Loucy (cell line): ENCODE measurements around the gene TMEM119.

Source experiments
- H2AFZ ChIP-seq: fragments of 200-600 bp; sonication (generic); 2 replicates; pipeline ENCODE4 v1.6.0; 2016; ENCODE audit warnings: antibody characterized with exemption, mild to moderate bottlenecking, low read length, moderate library complexity
- H3F3A ChIP-seq: fragments of 200-600 bp; 2 replicates; pipeline ENCODE4 v1.6.0; 2016; ENCODE audit warnings: antibody characterized with exemption, low read depth, mild to moderate bottlenecking
- H3K27me3 ChIP-seq: fragments of 200-600 bp; sonication (generic); 2 replicates; pipeline ENCODE4 v1.6.1; 2014; ENCODE audit warnings: low read length, mild to moderate bottlenecking; ENCODE audit not compliant: insufficient read depth, poor library complexity, severe bottlenecking
- H3K36me3 ChIP-seq: fragments of 200-600 bp; sonication (generic); 2 replicates; pipeline ENCODE4 v1.6.1; 2016; ENCODE audit warnings: low read length; ENCODE audit not compliant: insufficient read depth
- H3K4me1 ChIP-seq: fragments of 200-600 bp; sonication (generic); 2 replicates; pipeline ENCODE4 v1.5.1; 2014; ENCODE audit warnings: low read length, mild to moderate bottlenecking; ENCODE audit not compliant: insufficient read depth, poor library complexity, severe bottlenecking
- H3K4me2 ChIP-seq: fragments of 200-600 bp; sonication (generic); 2 replicates; pipeline ENCODE4 v1.6.0; 2014; ENCODE audit warnings: antibody characterized with exemption, low read length, low read depth, mild to moderate bottlenecking; ENCODE audit not compliant: poor library complexity, severe bottlenecking
- H3K4me3 ChIP-seq: fragments of 200-600 bp; sonication (generic); 2 replicates; pipeline ENCODE4 v1.5.1; 2014; ENCODE audit warnings: low read length, mild to moderate bottlenecking, mixed read lengths; ENCODE audit not compliant: poor library complexity, severe bottlenecking
- H3K79me2 ChIP-seq: fragments of 200-600 bp; sonication (generic); 2 replicates; pipeline ENCODE4 v1.6.1; 2014; ENCODE audit warnings: low read length; ENCODE audit not compliant: insufficient read depth
- H3K9ac ChIP-seq: fragments of 200-600 bp; sonication (generic); 2 replicates; pipeline ENCODE4 v1.6.0; 2014; ENCODE audit warnings: mild to moderate bottlenecking, low read depth, low read length, moderate library complexity; ENCODE audit not compliant: poor library complexity, severe bottlenecking
- H3K9me2 ChIP-seq: fragments of 200-600 bp; sonication (generic); replicated peaks from 2 replicates; pipeline ENCODE4 v1.6.1; 2016; ENCODE audit warnings: low read depth, low read length, mixed read lengths
- H3K9me3 ChIP-seq: fragments of 200-600 bp; sonication (generic); 2 replicates; pipeline ENCODE4 v1.6.1; 2014; ENCODE audit warnings: mild to moderate bottlenecking, antibody characterized with exemption, low read length, low read depth; ENCODE audit not compliant: insufficient read depth
- H4K20me1 ChIP-seq: fragments of 200-600 bp; sonication (generic); 2 replicates; pipeline ENCODE4 v1.6.0; 2014; ENCODE audit warnings: antibody characterized with exemption, low read length, mild to moderate bottlenecking; ENCODE audit not compliant: insufficient read depth, poor library complexity, severe bottlenecking
- EZH2phosphoT487 ChIP-seq: fragments of 200-600 bp; IDR thresholded peaks from 2 replicates; pipeline ENCODE4 v1.6.1; 2018; ENCODE audit warnings: antibody characterized with exemption, mild to moderate bottlenecking, moderate library complexity, borderline replicate concordance
- TF ChIP-seq, protein P1 (sequence below): fragments of 200-600 bp; sonication (generic); conservative IDR thresholded peaks from 2 replicates; pipeline ENCODE4 v1.5.1; 2014; ENCODE audit warnings: mild to moderate bottlenecking, antibody characterized with exemption, low read length

Gene TMEM119

DNA sequence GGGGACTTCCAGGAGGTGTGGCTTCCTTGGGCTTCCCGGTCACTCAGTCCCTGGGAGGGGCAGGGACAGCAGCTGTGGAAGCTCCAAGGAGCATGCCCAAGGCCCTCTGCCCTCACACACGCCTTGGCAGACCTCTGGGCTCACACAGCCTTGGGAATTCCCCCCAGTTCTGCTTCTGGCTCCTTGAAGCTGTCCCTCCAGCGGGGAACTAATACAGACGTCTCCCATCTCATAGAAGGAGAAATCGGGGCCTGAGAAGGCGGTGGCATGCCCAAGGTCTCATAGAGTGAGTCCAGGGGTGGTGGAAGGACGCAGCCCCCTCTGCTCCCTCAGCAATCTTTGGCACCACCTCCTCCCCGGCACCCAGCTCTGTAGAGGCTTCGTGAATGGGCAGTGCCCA is 15.7 kb upstream of the TMEM119 start:
- peaks cover 22% of the 10 kb centered on the region for H3K4me1 ChIP-seq
- TF ChIP-seq, protein P1, sequence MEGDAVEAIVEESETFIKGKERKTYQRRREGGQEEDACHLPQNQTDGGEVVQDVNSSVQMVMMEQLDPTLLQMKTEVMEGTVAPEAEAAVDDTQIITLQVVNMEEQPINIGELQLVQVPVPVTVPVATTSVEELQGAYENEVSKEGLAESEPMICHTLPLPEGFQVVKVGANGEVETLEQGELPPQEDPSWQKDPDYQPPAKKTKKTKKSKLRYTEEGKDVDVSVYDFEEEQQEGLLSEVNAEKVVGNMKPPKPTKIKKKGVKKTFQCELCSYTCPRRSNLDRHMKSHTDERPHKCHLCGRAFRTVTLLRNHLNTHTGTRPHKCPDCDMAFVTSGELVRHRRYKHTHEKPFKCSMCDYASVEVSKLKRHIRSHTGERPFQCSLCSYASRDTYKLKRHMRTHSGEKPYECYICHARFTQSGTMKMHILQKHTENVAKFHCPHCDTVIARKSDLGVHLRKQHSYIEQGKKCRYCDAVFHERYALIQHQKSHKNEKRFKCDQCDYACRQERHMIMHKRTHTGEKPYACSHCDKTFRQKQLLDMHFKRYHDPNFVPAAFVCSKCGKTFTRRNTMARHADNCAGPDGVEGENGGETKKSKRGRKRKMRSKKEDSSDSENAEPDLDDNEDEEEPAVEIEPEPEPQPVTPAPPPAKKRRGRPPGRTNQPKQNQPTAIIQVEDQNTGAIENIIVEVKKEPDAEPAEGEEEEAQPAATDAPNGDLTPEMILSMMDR = no peak
- no peak for TF ChIP-seq EZH2phosphoT487
- H3K9me2 ChIP-seq = no peaks in the 10 kb centered on the region
- no peaks in the 10 kb centered on the region for H3K9me3 ChIP-seq
- H3K9ac ChIP-seq = no peak overlapping the region
- H4K20me1 ChIP-seq = no peaks in the 10 kb centered on the region
- no peaks in the 10 kb centered on the region for H3K27me3 ChIP-seq
- no peaks in the 10 kb centered on the region for H3K36me3 ChIP-seq
- H3K79me2 ChIP-seq = no peaks in the 10 kb centered on the region
- no peaks in the 10 kb centered on the region for H3F3A ChIP-seq
- no peak overlapping the region for H3K4me2 ChIP-seq
- no peak overlapping the region for H2AFZ ChIP-seq
- no peak overlapping the region for H3K4me3 ChIP-seq

DNA sequence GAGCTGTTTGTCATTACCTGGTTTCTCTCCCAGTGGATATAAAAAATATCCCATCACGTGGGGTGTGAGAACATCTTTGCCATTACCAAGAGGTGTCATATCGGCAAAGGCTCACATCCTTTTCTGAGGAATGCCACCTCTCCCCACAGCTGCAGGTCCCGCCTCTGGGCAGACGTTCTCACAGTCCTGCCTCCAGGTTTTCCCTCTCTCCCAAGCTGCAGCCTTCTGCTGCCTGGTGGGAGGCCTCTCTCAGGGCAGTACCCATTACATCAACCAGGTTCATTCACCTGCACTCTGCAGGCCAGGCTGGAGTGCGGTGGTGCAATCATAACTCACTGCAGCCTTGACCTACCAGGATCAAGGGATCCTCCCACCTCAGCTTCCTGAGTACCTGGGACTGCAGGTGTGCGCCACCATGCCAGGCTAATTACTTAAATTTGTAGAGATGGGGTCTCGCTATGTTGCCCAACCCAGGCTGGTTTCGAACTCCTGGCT is 15.0 kb upstream of the TMEM119 start:
- H3K9ac ChIP-seq = no peak overlapping the region
- TF ChIP-seq, protein P1 = no peak

DNA sequence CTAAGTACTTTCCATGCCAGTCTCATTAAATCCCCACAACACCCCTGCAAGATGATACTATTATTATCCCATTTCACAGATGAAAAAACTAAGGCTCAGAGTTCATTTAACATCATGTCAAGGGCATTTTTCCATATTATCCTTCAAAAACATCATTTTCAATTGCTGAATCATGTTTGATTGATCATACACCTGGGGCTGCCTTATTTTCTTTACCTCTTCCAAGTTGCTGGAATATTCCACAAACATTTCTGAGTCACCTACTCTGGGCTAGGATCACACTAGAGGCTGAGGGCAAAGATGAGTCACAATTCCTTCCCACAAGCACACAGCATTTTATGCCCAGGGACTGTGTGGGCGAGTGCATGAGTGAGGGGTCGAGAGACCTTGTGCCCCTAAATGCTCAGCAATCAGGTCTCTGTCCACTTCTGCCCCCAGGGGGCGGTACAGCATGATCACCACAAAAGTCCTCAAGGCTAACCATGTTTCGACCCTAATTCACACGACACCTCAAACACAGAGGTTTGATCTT is 14.1 kb upstream of the TMEM119 start:
- Histone ChIP-seq H3F3A (no peaks in the 10 kb centered on the region), H3K9me2 (no peaks in the 10 kb centered on the region), H3K4me3 (no peak overlapping the region), H3K79me2 (no peaks in the 10 kb centered on the region), H2AFZ (no peak overlapping the region), H3K36me3 (no peaks in the 10 kb centered on the region), H3K4me1 (peaks cover 10% of the 10 kb centered on the region), H3K9me3 (no peaks in the 10 kb centered on the region), H3K4me2 (no peak overlapping the region), H3K27me3 (no peaks in the 10 kb centered on the region), H4K20me1 (no peaks in the 10 kb centered on the region), H3K9ac (no peak overlapping the region)
- TF ChIP-seq, protein P1 = peak; percentile 77
- no peak for TF ChIP-seq EZH2phosphoT487

More for the DNA sequence above, 15.0 kb upstream of the TMEM119 start:
- no peaks in the 10 kb centered on the region for H3K36me3 ChIP-seq
- H3K4me2 ChIP-seq = no peak overlapping the region
- no peaks in the 10 kb centered on the region for H3K79me2 ChIP-seq
- no peaks in the 10 kb centered on the region for H3K9me2 ChIP-seq
- no peaks in the 10 kb centered on the region for H3F3A ChIP-seq
- no peak overlapping the region for H2AFZ ChIP-seq
- H3K9me3 ChIP-seq = no peaks in the 10 kb centered on the region
- no peak overlapping the region for H3K4me3 ChIP-seq
- H3K4me1 ChIP-seq = peaks cover 18% of the 10 kb centered on the region
- H3K27me3 ChIP-seq = no peaks in the 10 kb centered on the region
- no peaks in the 10 kb centered on the region for H4K20me1 ChIP-seq
